Measurements from ENCODE around the gene MICU1. TPM values are rescaled to one million over a fixed set of nuclear protein-coding genes. Genes with fewer than 3 reads are reported as not detected.

MICU1 gene
- total and polyA plus RNA-seq, 2 of the 13 experiments (the other 11 are each of a cell fraction or from before 2014, with no cell fraction given) = 32.5 to 56.1 TPM

DNA sequence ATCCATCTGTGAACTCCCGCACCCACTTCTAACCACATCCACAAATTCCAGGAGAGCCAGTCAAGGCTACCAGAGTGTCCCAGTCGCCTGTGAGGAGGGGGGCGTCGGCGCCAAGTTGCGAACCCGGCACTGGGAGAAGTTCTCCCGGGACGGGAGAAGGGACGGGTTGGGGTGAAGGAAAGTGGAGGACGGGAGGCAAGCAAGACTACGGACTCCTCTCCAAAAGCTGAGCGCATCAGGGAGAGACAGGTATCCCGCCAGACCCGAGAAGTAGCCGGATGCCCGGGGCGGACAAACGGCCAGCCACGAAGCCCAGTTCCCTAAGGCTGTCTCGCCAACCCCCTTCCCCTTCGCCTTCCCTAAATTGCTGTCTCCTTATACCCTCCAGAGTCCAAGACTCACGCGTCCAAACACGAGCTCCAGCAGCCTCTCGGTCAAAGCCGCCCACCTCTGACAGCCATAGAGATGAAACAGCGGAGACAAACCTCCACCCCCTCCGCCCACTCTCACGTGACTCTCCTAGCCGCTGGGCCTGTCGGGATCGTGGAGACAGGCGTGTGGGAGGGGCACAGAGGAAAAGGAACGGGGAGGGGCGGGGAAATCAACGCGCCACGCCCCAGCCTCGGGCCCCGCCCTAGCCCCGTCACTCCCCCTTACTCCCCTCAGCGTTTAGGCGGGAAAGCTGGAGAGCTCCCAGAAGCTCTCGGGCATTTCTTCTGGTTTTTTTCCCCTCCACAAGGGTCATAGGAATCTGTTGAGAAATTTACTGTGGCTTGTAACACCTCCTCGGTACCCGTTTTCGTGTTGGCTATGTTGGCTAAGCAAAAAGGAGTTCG lies at the start of gene MICU1 (continued):
- TF ChIP-seq, protein P1, sequence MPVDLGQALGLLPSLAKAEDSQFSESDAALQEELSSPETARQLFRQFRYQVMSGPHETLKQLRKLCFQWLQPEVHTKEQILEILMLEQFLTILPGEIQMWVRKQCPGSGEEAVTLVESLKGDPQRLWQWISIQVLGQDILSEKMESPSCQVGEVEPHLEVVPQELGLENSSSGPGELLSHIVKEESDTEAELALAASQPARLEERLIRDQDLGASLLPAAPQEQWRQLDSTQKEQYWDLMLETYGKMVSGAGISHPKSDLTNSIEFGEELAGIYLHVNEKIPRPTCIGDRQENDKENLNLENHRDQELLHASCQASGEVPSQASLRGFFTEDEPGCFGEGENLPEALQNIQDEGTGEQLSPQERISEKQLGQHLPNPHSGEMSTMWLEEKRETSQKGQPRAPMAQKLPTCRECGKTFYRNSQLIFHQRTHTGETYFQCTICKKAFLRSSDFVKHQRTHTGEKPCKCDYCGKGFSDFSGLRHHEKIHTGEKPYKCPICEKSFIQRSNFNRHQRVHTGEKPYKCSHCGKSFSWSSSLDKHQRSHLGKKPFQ (CRISPR knock-in tag; IDR thresholded peaks at IDR 0.05; ENCODE audit: insufficient replicate concordance) = no peak
- peak; percentile 53 to 85; a peak in 2 of 4 replicates for TF ChIP-seq KLF16 (CRISPR knock-in tag; IDR thresholded peaks at IDR 0.05)
- TF ChIP-seq ZNF841 (CRISPR knock-in tag; IDR thresholded peaks at IDR 0.05; ENCODE audit: borderline replicate concordance) = no peak
- no peak for TF ChIP-seq ZNF124 (CRISPR knock-in tag; IDR thresholded peaks at IDR 0.05)
- no peak for TF ChIP-seq ZNF282 (IDR thresholded peaks at IDR 0.05; ENCODE audit: partially characterized antibody)
- TF ChIP-seq, protein P2, sequence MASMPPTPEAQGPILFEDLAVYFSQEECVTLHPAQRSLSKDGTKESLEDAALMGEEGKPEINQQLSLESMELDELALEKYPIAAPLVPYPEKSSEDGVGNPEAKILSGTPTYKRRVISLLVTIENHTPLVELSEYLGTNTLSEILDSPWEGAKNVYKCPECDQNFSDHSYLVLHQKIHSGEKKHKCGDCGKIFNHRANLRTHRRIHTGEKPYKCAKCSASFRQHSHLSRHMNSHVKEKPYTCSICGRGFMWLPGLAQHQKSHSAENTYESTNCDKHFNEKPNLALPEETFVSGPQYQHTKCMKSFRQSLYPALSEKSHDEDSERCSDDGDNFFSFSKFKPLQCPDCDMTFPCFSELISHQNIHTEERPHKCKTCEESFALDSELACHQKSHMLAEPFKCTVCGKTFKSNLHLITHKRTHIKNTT (CRISPR knock-in tag; IDR thresholded peaks at IDR 0.05) = no peak
- TF ChIP-seq, protein P3, sequence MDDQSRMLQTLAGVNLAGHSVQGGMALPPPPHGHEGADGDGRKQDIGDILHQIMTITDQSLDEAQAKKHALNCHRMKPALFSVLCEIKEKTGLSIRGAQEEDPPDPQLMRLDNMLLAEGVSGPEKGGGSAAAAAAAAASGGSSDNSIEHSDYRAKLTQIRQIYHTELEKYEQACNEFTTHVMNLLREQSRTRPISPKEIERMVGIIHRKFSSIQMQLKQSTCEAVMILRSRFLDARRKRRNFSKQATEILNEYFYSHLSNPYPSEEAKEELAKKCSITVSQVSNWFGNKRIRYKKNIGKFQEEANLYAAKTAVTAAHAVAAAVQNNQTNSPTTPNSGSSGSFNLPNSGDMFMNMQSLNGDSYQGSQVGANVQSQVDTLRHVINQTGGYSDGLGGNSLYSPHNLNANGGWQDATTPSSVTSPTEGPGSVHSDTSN (CRISPR knock-in tag; IDR thresholded peaks at IDR 0.05; ENCODE audit: borderline replicate concordance) = no peak
- no peak; the same call in none of the 2 replicates for TF ChIP-seq TGIF2 (CRISPR knock-in tag; IDR thresholded peaks at IDR 0.05)
- no peak for TF ChIP-seq PITX1 (CRISPR knock-in tag; IDR thresholded peaks at IDR 0.05)
- 0 out of 2 replicates have a peak, but pooled peaks have one; percentile 63 for TF ChIP-seq NKX3-1 (CRISPR knock-in tag; IDR thresholded peaks at IDR 0.05)
- TF ChIP-seq ZNF614 (CRISPR knock-in tag; IDR thresholded peaks at IDR 0.05; ENCODE audit: borderline replicate concordance) = peak; percentile 57; the same call in 1 of the 2 replicates
- peak; percentile 74 for TF ChIP-seq KDM5A (IDR thresholded peaks at IDR 0.05; ENCODE audit: borderline replicate concordance, low read length)
- no peak for TF ChIP-seq ZNF724P (CRISPR knock-in tag; IDR thresholded peaks at IDR 0.05; ENCODE audit: borderline replicate concordance)
- no peak for TF ChIP-seq ZNF510 (CRISPR knock-in tag; IDR thresholded peaks at IDR 0.05; ENCODE audit: low read depth)
- TF ChIP-seq ZNF253 (CRISPR knock-in tag; IDR thresholded peaks at IDR 0.05; ENCODE audit: borderline replicate concordance) = no peak
- TF ChIP-seq, protein P4, sequence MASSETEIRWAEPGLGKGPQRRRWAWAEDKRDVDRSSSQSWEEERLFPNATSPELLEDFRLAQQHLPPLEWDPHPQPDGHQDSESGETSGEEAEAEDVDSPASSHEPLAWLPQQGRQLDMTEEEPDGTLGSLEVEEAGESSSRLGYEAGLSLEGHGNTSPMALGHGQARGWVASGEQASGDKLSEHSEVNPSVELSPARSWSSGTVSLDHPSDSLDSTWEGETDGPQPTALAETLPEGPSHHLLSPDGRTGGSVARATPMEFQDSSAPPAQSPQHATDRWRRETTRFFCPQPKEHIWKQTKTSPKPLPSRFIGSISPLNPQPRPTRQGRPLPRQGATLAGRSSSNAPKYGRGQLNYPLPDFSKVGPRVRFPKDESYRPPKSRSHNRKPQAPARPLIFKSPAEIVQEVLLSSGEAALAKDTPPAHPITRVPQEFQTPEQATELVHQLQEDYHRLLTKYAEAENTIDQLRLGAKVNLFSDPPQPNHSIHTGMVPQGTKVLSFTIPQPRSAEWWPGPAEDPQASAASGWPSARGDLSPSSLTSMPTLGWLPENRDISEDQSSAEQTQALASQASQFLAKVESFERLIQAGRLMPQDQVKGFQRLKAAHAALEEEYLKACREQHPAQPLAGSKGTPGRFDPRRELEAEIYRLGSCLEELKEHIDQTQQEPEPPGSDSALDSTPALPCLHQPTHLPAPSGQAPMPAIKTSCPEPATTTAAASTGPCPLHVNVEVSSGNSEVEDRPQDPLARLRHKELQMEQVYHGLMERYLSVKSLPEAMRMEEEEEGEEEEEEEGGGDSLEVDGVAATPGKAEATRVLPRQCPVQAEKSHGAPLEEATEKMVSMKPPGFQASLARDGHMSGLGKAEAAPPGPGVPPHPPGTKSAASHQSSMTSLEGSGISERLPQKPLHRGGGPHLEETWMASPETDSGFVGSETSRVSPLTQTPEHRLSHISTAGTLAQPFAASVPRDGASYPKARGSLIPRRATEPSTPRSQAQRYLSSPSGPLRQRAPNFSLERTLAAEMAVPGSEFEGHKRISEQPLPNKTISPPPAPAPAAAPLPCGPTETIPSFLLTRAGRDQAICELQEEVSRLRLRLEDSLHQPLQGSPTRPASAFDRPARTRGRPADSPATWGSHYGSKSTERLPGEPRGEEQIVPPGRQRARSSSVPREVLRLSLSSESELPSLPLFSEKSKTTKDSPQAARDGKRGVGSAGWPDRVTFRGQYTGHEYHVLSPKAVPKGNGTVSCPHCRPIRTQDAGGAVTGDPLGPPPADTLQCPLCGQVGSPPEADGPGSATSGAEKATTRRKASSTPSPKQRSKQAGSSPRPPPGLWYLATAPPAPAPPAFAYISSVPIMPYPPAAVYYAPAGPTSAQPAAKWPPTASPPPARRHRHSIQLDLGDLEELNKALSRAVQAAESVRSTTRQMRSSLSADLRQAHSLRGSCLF (CRISPR knock-in tag; IDR thresholded peaks at IDR 0.05; ENCODE audit: borderline replicate concordance) = no peak
- TF ChIP-seq ZNF30 (CRISPR knock-in tag; IDR thresholded peaks at IDR 0.05) = no peak
- TF ChIP-seq, protein P5, sequence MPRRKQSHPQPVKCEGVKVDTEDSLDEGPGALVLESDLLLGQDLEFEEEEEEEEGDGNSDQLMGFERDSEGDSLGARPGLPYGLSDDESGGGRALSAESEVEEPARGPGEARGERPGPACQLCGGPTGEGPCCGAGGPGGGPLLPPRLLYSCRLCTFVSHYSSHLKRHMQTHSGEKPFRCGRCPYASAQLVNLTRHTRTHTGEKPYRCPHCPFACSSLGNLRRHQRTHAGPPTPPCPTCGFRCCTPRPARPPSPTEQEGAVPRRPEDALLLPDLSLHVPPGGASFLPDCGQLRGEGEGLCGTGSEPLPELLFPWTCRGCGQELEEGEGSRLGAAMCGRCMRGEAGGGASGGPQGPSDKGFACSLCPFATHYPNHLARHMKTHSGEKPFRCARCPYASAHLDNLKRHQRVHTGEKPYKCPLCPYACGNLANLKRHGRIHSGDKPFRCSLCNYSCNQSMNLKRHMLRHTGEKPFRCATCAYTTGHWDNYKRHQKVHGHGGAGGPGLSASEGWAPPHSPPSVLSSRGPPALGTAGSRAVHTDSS (CRISPR knock-in tag; conservative IDR thresholded peaks at IDR 0.05) = no peak

Measured in HepG2 (cell line).